Thyroid gland (tissue), 4 donors: ENCODE data around the gene CBLC.

Experiments
- POLR2A ChIP-seq, 2 donors: fragments of 450-650 bp; IDR thresholded peaks; one replicate each; pipeline ENCODE4 v1.6.1; 2017; ENCODE audit warnings: antibody characterized with exemption in 2 of 2, mild to moderate bottlenecking in 2 of 2, moderate library complexity in 1 of 2
- TF ChIP-seq, protein P1 (sequence below), 6 experiments: fragments of 200-600 bp in 3 of 6; fragments of 450-650 bp in 3 of 6; sonication (generic) in 3 of 6; IDR thresholded peaks; one replicate each; pipeline ENCODE4 v1.5.1; 2016 to 2019; ENCODE audit warnings: antibody characterized with exemption in 6 of 6, mild to moderate bottlenecking in 2 of 6, inconsistent platforms in 1 of 6, moderate library complexity in 1 of 6

DNA sequence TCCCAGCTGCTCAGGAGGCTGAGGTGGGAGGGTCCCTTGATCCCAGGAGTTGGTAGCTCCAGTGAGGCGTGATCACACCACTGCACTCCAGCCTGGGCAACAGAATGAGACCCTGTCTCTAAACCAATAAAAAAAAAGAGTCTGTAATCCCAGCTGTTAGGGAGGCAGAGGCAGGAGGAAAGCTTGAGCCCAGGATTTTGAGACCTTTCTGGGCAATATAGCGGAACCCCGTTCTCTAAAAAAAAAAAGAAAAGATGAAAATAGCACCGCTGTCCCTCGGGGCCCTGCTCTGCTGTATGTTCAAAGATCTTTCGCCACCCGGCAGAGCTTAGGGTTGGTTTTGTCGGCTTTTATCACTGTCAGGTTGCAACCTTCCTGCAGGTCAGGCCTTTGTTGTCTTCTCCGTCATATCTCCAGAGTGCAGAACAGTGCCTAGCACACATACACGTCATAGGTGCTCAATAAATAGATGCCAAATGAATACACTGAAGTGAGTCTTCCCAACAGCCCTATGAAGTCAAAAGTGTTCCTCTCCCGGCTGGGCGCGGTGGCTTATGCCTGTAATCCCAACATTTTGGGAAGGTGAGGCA lies 17.8 kb downstream of the CBLC start:
- TF ChIP-seq, protein P1, sequence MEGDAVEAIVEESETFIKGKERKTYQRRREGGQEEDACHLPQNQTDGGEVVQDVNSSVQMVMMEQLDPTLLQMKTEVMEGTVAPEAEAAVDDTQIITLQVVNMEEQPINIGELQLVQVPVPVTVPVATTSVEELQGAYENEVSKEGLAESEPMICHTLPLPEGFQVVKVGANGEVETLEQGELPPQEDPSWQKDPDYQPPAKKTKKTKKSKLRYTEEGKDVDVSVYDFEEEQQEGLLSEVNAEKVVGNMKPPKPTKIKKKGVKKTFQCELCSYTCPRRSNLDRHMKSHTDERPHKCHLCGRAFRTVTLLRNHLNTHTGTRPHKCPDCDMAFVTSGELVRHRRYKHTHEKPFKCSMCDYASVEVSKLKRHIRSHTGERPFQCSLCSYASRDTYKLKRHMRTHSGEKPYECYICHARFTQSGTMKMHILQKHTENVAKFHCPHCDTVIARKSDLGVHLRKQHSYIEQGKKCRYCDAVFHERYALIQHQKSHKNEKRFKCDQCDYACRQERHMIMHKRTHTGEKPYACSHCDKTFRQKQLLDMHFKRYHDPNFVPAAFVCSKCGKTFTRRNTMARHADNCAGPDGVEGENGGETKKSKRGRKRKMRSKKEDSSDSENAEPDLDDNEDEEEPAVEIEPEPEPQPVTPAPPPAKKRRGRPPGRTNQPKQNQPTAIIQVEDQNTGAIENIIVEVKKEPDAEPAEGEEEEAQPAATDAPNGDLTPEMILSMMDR (IDR thresholded peaks at IDR 0.05): no peak
- TF ChIP-seq POLR2A (IDR thresholded peaks at IDR 0.05): no peak
